IMR-90 (cell line): Measurements from ENCODE around the gene TLR10. TPM values are rescaled to one million over a fixed set of nuclear protein-coding genes. Genes with fewer than 3 reads are reported as not detected.

Source experiments
- ATAC-seq: fragments of 200-7000 bp; cut with Tn5 transposase; 2 replicates; pipeline ENCODE4 v1.9.1; 2020; ENCODE audit warnings: low read depth, mild to moderate bottlenecking, moderate library complexity
- BruUV-seq: library from RNA; stranded (reverse); fragments of 400-500 nt; replicated peaks from 2 replicates; lab custom pipeline; 2021; lab: Mats Ljungman, UMichigan
- CTCF ChIA-PET: fragments of 300-600 bp; formaldehyde crosslinking; extraction: SDS; loops from one replicate; lab custom pipeline; 2021; ENCODE audit warnings: antibody characterized with exemption; lab: Yijun Ruan, JAX
- POLR2A ChIA-PET: fragments of 300-600 bp; sonication (Branson Sonifier 250); formaldehyde crosslinking; loops from one replicate; lab custom pipeline; 2022; ENCODE audit warnings: antibody characterized with exemption; ENCODE audit not compliant: unreplicated experiment; lab: Charles Lee
- DNase-seq: peaks from one replicate; pipeline ENCODE4 v3.0.0; 2013
- H2AFZ ChIP-seq: replicated peaks from 2 replicates; pipeline ENCODE3; 2013; ENCODE audit warnings: low read length, mild to moderate bottlenecking; ENCODE audit not compliant: poor library complexity
- H2AK5ac ChIP-seq: 2 replicates; pipeline ENCODE4 v1.6.1; 2013; ENCODE audit warnings: low read depth, low read length, inconsistent platforms
- H2AK9ac ChIP-seq: replicated peaks from 2 replicates; pipeline ENCODE3; 2013; ENCODE audit warnings: mild to moderate bottlenecking, low read depth, low read length, moderate library complexity; ENCODE audit not compliant: poor library complexity
- H2BK120ac ChIP-seq: 2 replicates; pipeline ENCODE4 v1.6.1; 2013; ENCODE audit warnings: low read depth, low read length, inconsistent platforms
- H2BK15ac ChIP-seq: 3 replicates; pipeline ENCODE4 v1.6.1; 2013; ENCODE audit warnings: low read depth, low read length, inconsistent platforms
- H2BK20ac ChIP-seq: 2 replicates; pipeline ENCODE4 v1.6.1; 2013; ENCODE audit warnings: low read depth, mild to moderate bottlenecking, inconsistent platforms, low read length, moderate library complexity
- H2BK5ac ChIP-seq: 2 replicates; pipeline ENCODE4 v1.6.1; 2013; ENCODE audit warnings: mild to moderate bottlenecking, low read depth, low read length, inconsistent platforms; ENCODE audit not compliant: poor library complexity, severe bottlenecking
- H3K14ac ChIP-seq: replicated peaks from 2 replicates; pipeline ENCODE4 v1.6.1; 2013; ENCODE audit warnings: low read depth, low read length, inconsistent platforms
- H3K18ac ChIP-seq: 2 replicates; pipeline ENCODE4 v1.6.1; 2013; ENCODE audit warnings: low read depth, low read length, control low read depth
- H3K23ac ChIP-seq: 2 replicates; pipeline ENCODE4 v1.6.1; 2013; ENCODE audit warnings: low read depth, low read length, inconsistent platforms
- H3K27ac ChIP-seq: 2 replicates; pipeline ENCODE4 v1.5.1; 2013; ENCODE audit warnings: mild to moderate bottlenecking, control low read depth, low read length; ENCODE audit not compliant: insufficient read depth
- H3K27me3 ChIP-seq: 2 replicates; pipeline ENCODE4 v1.6.1; 2013; ENCODE audit warnings: low read length; ENCODE audit not compliant: control insufficient read depth, insufficient read depth
- H3K36me3 ChIP-seq: 2 replicates; pipeline ENCODE4 v1.6.1; 2013; ENCODE audit warnings: low read length, mixed read lengths; ENCODE audit not compliant: control insufficient read depth, insufficient read depth
- H3K4ac ChIP-seq: 2 replicates; pipeline ENCODE4 v1.6.1; 2013; ENCODE audit warnings: low read depth, low read length, inconsistent platforms
- H3K4me1 ChIP-seq: 2 replicates; pipeline ENCODE4 v1.6.1; 2013; ENCODE audit warnings: low read length, mixed read lengths; ENCODE audit not compliant: control insufficient read depth, insufficient read depth
- H3K4me2 ChIP-seq: 2 replicates; pipeline ENCODE4 v1.6.1; 2013; ENCODE audit warnings: low read depth, mild to moderate bottlenecking, control low read depth, low read length, moderate library complexity
- H3K4me3 ChIP-seq: 2 replicates; pipeline ENCODE4 v1.5.1; 2013; ENCODE audit warnings: low read depth, mild to moderate bottlenecking, control low read depth, low read length, moderate library complexity; ENCODE audit not compliant: insufficient read depth
- H3K56ac ChIP-seq: 2 replicates; pipeline ENCODE4 v1.6.1; 2013; ENCODE audit warnings: low read length, inconsistent platforms; ENCODE audit not compliant: insufficient read depth; ENCODE audit errors: extremely low read depth
- H3K79me1 ChIP-seq, 2 experiments: 2 replicates each; pipeline ENCODE4 v1.6.1; 2013; ENCODE audit warnings: low read length in 2 of 2, inconsistent platforms in 1 of 2, low read depth in 1 of 2
- H3K9ac ChIP-seq: 2 replicates; pipeline ENCODE4 v1.6.1; 2013; ENCODE audit warnings: low read depth, low read length, control low read depth
- H3K9me1 ChIP-seq: 2 replicates; pipeline ENCODE4 v1.6.1; 2013; ENCODE audit warnings: low read length, inconsistent platforms; ENCODE audit not compliant: insufficient read depth
- H3K9me3 ChIP-seq: 2 replicates; pipeline ENCODE4 v1.6.1; 2013; ENCODE audit warnings: low read length; ENCODE audit not compliant: control insufficient read depth, insufficient read depth
- H4K20me1 ChIP-seq: 2 replicates; pipeline ENCODE4 v1.6.1; 2013; ENCODE audit warnings: low read length, inconsistent platforms; ENCODE audit not compliant: insufficient read depth
- H4K5ac ChIP-seq: 2 replicates; pipeline ENCODE4 v1.6.1; 2013; ENCODE audit warnings: mild to moderate bottlenecking, low read depth, low read length, control low read depth
- H4K8ac ChIP-seq, 2 experiments: 2 replicates each; pipeline ENCODE4 v1.6.1; 2013; ENCODE audit warnings: low read depth in 2 of 2, low read length in 2 of 2, control low read depth in 1 of 2, inconsistent platforms in 1 of 2
- H4K91ac ChIP-seq: 2 replicates; pipeline ENCODE4 v1.6.1; 2013; ENCODE audit warnings: low read depth, low read length, inconsistent platforms; ENCODE audit not compliant: insufficient read depth
- BHLHE40 ChIP-seq: fragments of 150-350 bp; IDR thresholded peaks from 2 replicates; pipeline ENCODE4 v1.6.1; 2016; ENCODE audit warnings: mild to moderate bottlenecking, low read depth, low read length
- CEBPB ChIP-seq: IDR thresholded peaks from 2 replicates; pipeline ENCODE4 v1.6.1; 2012; ENCODE audit warnings: low read depth, low read length, improper control_type of control experiment
- CHD1 ChIP-seq: IDR thresholded peaks from 2 replicates; pipeline ENCODE4 v1.6.1; 2012; ENCODE audit warnings: low read depth, low read length, improper control_type of control experiment
- FOS ChIP-seq: fragments of 150-350 bp; IDR thresholded peaks from 2 replicates; pipeline ENCODE4 v1.6.1; 2016; ENCODE audit warnings: low read depth, low read length
- MAZ ChIP-seq: IDR thresholded peaks from 2 replicates; pipeline ENCODE4 v1.6.1; 2012; ENCODE audit warnings: low read depth, mild to moderate bottlenecking, low read length, improper control_type of control experiment, moderate library complexity, borderline replicate concordance
- MXI1 ChIP-seq: IDR thresholded peaks from 2 replicates; pipeline ENCODE4 v1.6.1; 2012; ENCODE audit warnings: low read depth, mild to moderate bottlenecking, low read length, moderate library complexity, borderline replicate concordance
- NFE2L2 ChIP-seq: fragments of 150-350 bp; IDR thresholded peaks from 2 replicates; pipeline ENCODE4 v1.6.1; 2016; ENCODE audit warnings: low read depth, mild to moderate bottlenecking, low read length
- POLR2A ChIP-seq: IDR thresholded peaks from 2 replicates; pipeline ENCODE4 v1.6.1; 2012; ENCODE audit warnings: mild to moderate bottlenecking, low read depth, low read length
- RAD21 ChIP-seq: IDR thresholded peaks from 2 replicates; pipeline ENCODE4 v1.6.1; 2012; ENCODE audit warnings: low read length, improper control_type of control experiment
- RCOR1 ChIP-seq: IDR thresholded peaks from 2 replicates; pipeline ENCODE4 v1.6.1; 2012; ENCODE audit warnings: mild to moderate bottlenecking, low read length, improper control_type of control experiment; ENCODE audit not compliant: insufficient replicate concordance
- RFX5 ChIP-seq: IDR thresholded peaks from 2 replicates; pipeline ENCODE4 v1.8.0; 2012; ENCODE audit warnings: low read depth, mild to moderate bottlenecking, low read length, moderate library complexity
- SMC3 ChIP-seq: fragments of 150-350 bp; IDR thresholded peaks from 2 replicates; pipeline ENCODE4 v1.6.1; 2016; ENCODE audit warnings: low read depth, mild to moderate bottlenecking, antibody characterized with exemption, low read length, moderate library complexity
- USF2 ChIP-seq: fragments of 150-350 bp; IDR thresholded peaks from 2 replicates; pipeline ENCODE4 v1.6.1; 2017; ENCODE audit warnings: mild to moderate bottlenecking, antibody characterized with exemption, low read length, low read depth
- WGBS, 2 experiments: methylation state at CpG; one replicate each; pipeline versions ENCODE4 v1.1.5 to v1.1.7; 2013; ENCODE audit warnings: missing lambda C conversion rate in 2 of 2; ENCODE audit not compliant: insufficient read length in 1 of 2; ENCODE audit errors: extremely low coverage in 2 of 2; 5-methylcytosine and 5-hydroxymethylcytosine counted together
- dilution Hi-C: fragments of 300-500 bp; cut with HindIII; formaldehyde crosslinking; loops from one replicate; pipeline ENCODE4 v1.14.3; 2018; ENCODE audit warnings: low sequenced_read_pairs; ENCODE audit not compliant: unreplicated experiment
- in situ Hi-C: fragments of 300-500 bp; cut with MboI; formaldehyde crosslinking; loops from 3 replicates; pipeline ENCODE4 v1.14.3; 2019; ENCODE audit warnings: low sequenced_read_pairs, inconsistent platforms, mixed read lengths
- intact Hi-C: fragments of 100-400 bp; cut with micrococcal nuclease; formaldehyde crosslinking; loops from 2 replicates; pipeline ENCODE4 v1.10.0; 2022
- polyA plus RNA-seq, 3 experiments: library from polyadenylated mRNA; depleted of rRNA; stranded (reverse); fragments of >200 nt; gene quantifications; 2 replicates each; pipeline ENCODE4 v1.2.3, GENCODE V29; 2012; ENCODE audit warnings: low replicate concordance in 1 of 3
- total RNA-seq: library from RNA; depleted of rRNA; stranded (reverse); fragments of >200 nt; gene quantifications from 2 replicates; pipeline ENCODE4 v1.2.3, GENCODE V29; 2012
- TF ChIP-seq, protein P1 (sequence below): fragments of 150-350 bp; IDR thresholded peaks from 2 replicates; pipeline ENCODE4 v1.6.1; 2016; ENCODE audit warnings: low read depth, mild to moderate bottlenecking, low read length, moderate library complexity, borderline replicate concordance
- TF ChIP-seq, protein P2 (sequence below): conservative IDR thresholded peaks from 2 replicates; pipeline ENCODE4 v1.5.1; 2012; ENCODE audit warnings: mild to moderate bottlenecking, low read depth, low read length, improper control_type of control experiment

The TLR10 gene
- total and polyA plus RNA-seq, 2 of the 4 experiments (the other 2 are of a cell fraction) = not detected

- dilution Hi-C loops (no loop called here), in situ Hi-C loops (no loop called here), intact Hi-C loops (loop anchor here (5.0 kb wide), 1 partner anchor 37 kb away; no protein-coding TSS in a partner anchor)
- ATAC-seq (peak; percentile 87), DNase-seq (peak; percentile 64)
- Histone ChIP-seq H3K27ac (no peak within 1 kb of the TSS), H3K79me1 (no peaks in the 10 kb centered on the region), H3K23ac (no peak within 1 kb of the TSS), H2AFZ (no peak within 1 kb of the TSS), H2AK9ac (no peak within 1 kb of the TSS), H2BK120ac (no peak within 1 kb of the TSS), H3K18ac (peak within 1 kb of the TSS; percentile 59; the same call in 1 of the 2 replicates), H4K8ac (0 out of 4 replicates have a peak within 1 kb of the TSS, but pooled peaks of 1 of the 2 experiments have one; percentile 36), H2BK15ac (no peak within 1 kb of the TSS), H3K27me3 (no peaks in the 10 kb centered on the region; the same call in 1 of the 2 replicates), H3K4me3 (no peak within 1 kb of the TSS), H3K36me3 (no peaks in the 10 kb centered on the region), H3K9ac (no peak within 1 kb of the TSS), H2BK20ac (no peak within 1 kb of the TSS), H2BK5ac (no peak within 1 kb of the TSS), H3K9me3 (no peaks in the 10 kb centered on the region), H4K91ac (no peak within 1 kb of the TSS), H3K4ac (no peak within 1 kb of the TSS), H3K56ac (no peak within 1 kb of the TSS), H3K4me2 (no peak within 1 kb of the TSS), H2AK5ac (no peak within 1 kb of the TSS), H4K20me1 (no peaks in the 10 kb centered on the region), H4K5ac (no peak within 1 kb of the TSS), H3K14ac (no peak within 1 kb of the TSS; the same call in 1 of the 2 replicates), H3K9me1 (no peaks in the 10 kb centered on the region), H3K4me1 (no peaks in the 10 kb centered on the region)
- ChIA-PET CTCF (interaction anchor here (0.7 to 1.4 kb wide), 4 partner anchors 10 to 51 kb away, joined by 3 to 5 read pairs (median 3); no protein-coding TSS in a partner anchor), POLR2A (no interaction called here)
- no CpG with 5 or more reads among the region's 7 CpGs for WGBS, 2 experiments
- BruUV-seq = no TSS peak
- no peak for TF ChIP-seq BHLHE40
- no peak for TF ChIP-seq NFE2L2
- no peak for TF ChIP-seq FOS
- TF ChIP-seq USF2 = no peak
- TF ChIP-seq CEBPB = no peak
- peak; percentile 18; the same call in 1 of the 2 replicates for TF ChIP-seq SMC3
- peak; percentile 39 for TF ChIP-seq RAD21
- TF ChIP-seq, protein P1, sequence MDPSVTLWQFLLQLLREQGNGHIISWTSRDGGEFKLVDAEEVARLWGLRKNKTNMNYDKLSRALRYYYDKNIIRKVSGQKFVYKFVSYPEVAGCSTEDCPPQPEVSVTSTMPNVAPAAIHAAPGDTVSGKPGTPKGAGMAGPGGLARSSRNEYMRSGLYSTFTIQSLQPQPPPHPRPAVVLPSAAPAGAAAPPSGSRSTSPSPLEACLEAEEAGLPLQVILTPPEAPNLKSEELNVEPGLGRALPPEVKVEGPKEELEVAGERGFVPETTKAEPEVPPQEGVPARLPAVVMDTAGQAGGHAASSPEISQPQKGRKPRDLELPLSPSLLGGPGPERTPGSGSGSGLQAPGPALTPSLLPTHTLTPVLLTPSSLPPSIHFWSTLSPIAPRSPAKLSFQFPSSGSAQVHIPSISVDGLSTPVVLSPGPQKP = no peak
- no peak for TF ChIP-seq CHD1
- TF ChIP-seq MAZ = no peak
- TF ChIP-seq POLR2A = no peak
- TF ChIP-seq, protein P2, sequence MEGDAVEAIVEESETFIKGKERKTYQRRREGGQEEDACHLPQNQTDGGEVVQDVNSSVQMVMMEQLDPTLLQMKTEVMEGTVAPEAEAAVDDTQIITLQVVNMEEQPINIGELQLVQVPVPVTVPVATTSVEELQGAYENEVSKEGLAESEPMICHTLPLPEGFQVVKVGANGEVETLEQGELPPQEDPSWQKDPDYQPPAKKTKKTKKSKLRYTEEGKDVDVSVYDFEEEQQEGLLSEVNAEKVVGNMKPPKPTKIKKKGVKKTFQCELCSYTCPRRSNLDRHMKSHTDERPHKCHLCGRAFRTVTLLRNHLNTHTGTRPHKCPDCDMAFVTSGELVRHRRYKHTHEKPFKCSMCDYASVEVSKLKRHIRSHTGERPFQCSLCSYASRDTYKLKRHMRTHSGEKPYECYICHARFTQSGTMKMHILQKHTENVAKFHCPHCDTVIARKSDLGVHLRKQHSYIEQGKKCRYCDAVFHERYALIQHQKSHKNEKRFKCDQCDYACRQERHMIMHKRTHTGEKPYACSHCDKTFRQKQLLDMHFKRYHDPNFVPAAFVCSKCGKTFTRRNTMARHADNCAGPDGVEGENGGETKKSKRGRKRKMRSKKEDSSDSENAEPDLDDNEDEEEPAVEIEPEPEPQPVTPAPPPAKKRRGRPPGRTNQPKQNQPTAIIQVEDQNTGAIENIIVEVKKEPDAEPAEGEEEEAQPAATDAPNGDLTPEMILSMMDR = peak; percentile 58
- no peak for TF ChIP-seq MXI1
- no peak for TF ChIP-seq RFX5
- TF ChIP-seq RCOR1 = no peak
These were observed 22.0 kb upstream of the TLR10 start, which contains the start of gene TLR1 for GRCh38 chr4:38804654-38805295. TSS of gene TLR1 (minus strand) at chr4:38804791. CDS start at chr4:38798831, 5,960 bp downstream.
